Lower leg skin (tissue), 4 donors: ENCODE results near the gene PRKCH. TPM values are rescaled to one million over a fixed set of nuclear protein-coding genes. Genes with fewer than 3 reads are reported as not detected.

Experiments
- DNase-seq, 2 donors: peaks; one replicate each; pipeline ENCODE4 v3.0.0-alpha.2; 2019; ENCODE audit warnings: low spot score in 2 of 2
- H3K4me3 ChIP-seq: fragments of 200-600 bp; sonication (generic); 2 replicates; pipeline ENCODE4 v1.5.1; 2017; ENCODE audit warnings: mild to moderate bottlenecking, low read depth; ENCODE audit not compliant: poor library complexity, severe bottlenecking
- CTCF ChIP-seq, 3 donors: fragments of 450-650 bp; IDR thresholded peaks; one replicate each; pipeline ENCODE4 v1.5.1; 2016; ENCODE audit warnings: antibody characterized with exemption in 3 of 3, mild to moderate bottlenecking in 3 of 3, moderate library complexity in 2 of 3
- POLR2A ChIP-seq, 2 donors: fragments of 450-650 bp; IDR thresholded peaks; one replicate each; pipeline ENCODE4 v1.6.1; 2016 to 2017; ENCODE audit warnings: antibody characterized with exemption in 2 of 2, mild to moderate bottlenecking in 1 of 2, moderate library complexity in 1 of 2
- whole genome bisulfite sequencing, 2 donors: methylation state at CpG; one replicate each; pipeline ENCODE4 v1.1.5; 2018; 5-methylcytosine and 5-hydroxymethylcytosine counted together
- intact Hi-C: fragments of 100-400 bp; cut with DNase I; formaldehyde crosslinking; loops from one replicate; pipeline ENCODE4 v1.15.0; 2023; ENCODE audit warnings: low total_unique reads
- total RNA-seq, 4 donors: library from RNA; depleted of rRNA; stranded (reverse); fragments of >200 nt; gene quantifications; one replicate each; pipeline ENCODE4 v1.1.0, GENCODE V29; 2016

The PRKCH gene
- total RNA-seq, 4 donors from 2014 or later, result 57.3 to 103 (median 66.7) TPM

- intact Hi-C loops, result no loop called here
- no peak overlapping the region for H3K4me3 ChIP-seq
- peak; percentile 5 to 87 for DNase-seq
- WGBS, 2 donors, result 57% methylated on average over 5 of the region's 5 CpGs
- TF ChIP-seq CTCF (IDR thresholded peaks at IDR 0.05), result no peak
- TF ChIP-seq POLR2A (IDR thresholded peaks at IDR 0.05), result no peak
Measured at GRCh38 chr14:61585598-61586543, 264.5 kb downstream of the PRKCH start.

GRCh38 chr14:61586544-61587055, 265.2 kb downstream of the PRKCH start:
- intact Hi-C loops, result no loop called here
- WGBS, 2 donors, result 62 to 64% methylated on average over 4 of the region's 4 CpGs
- no peak for TF ChIP-seq CTCF (IDR thresholded peaks at IDR 0.05)
- TF ChIP-seq POLR2A (IDR thresholded peaks at IDR 0.05), result no peak
- no peak overlapping the region for H3K4me3 ChIP-seq
- no peak for DNase-seq

- 87 to 89% methylated on average over 5 of the region's 5 CpGs for WGBS, 2 donors
- no peak for TF ChIP-seq POLR2A (IDR thresholded peaks at IDR 0.05)
- no peak for TF ChIP-seq CTCF (IDR thresholded peaks at IDR 0.05)
- H3K4me3 ChIP-seq, result no peak overlapping the region
- intact Hi-C loops, result no loop called here
- no peak for DNase-seq
Measured at GRCh38 chr14:61587081-61587713, 265.8 kb downstream of the PRKCH start.

GRCh38 chr14:61588419-61588901, 267.1 kb downstream of the PRKCH start:
- intact Hi-C loops, result no loop called here
- 71 to 76% methylated on average over 6 of the region's 6 CpGs for WGBS, 2 donors
- no peak overlapping the region for H3K4me3 ChIP-seq
- TF ChIP-seq CTCF (IDR thresholded peaks at IDR 0.05) (no peak), POLR2A (IDR thresholded peaks at IDR 0.05) (no peak)
- no peak for DNase-seq

GRCh38 chr14:61589691-61590581, 268.6 kb downstream of the PRKCH start:
- 86 to 92% methylated on average over 12 of the region's 12 CpGs for WGBS, 2 donors
- intact Hi-C loops, result no loop called here
- no peak for DNase-seq
- TF ChIP-seq CTCF (IDR thresholded peaks at IDR 0.05), result no peak
- TF ChIP-seq POLR2A (IDR thresholded peaks at IDR 0.05), result no peak
- no peak overlapping the region for H3K4me3 ChIP-seq
